Activated T-helper 17 cell treated with anti-CD3 and anti-CD28 coated beads, Interleukin-2, amount 50 U/mL, for 72 hours (primary cell): ENCODE data around the gene UBXN2A. TPM values are rescaled to one million over a fixed set of nuclear protein-coding genes. Genes with fewer than 3 reads are reported as not detected.

Experiments used
- total RNA-seq, 2 donors: library from RNA; stranded (reverse); gene quantifications; one replicate each; pipeline ENCODE4 v1.2.3, GENCODE V29; 2022

The UBXN2A gene
- total RNA-seq, 2 donors from 2014 or later = 9.7 to 12.2 TPM

Other genes with a start within 250 kb of the UBXN2A start
- 10 to 100 TPM; 11.6 to 12.4 TPM for gene ATAD2B, start 13.3 kb upstream of the UBXN2A start, total RNA-seq
- gene MFSD2B, start 69.6 kb downstream of the UBXN2A start, total RNA-seq = not detected
- gene WDCP, start 106.9 kb downstream of the UBXN2A start, total RNA-seq = 10 to 100 TPM; 19.0 to 25.0 TPM
- 1 to 10 TPM; 1.2 to 1.8 TPM for gene FKBP1B, start 109.3 kb downstream of the UBXN2A start, total RNA-seq
- 100 to 1,000 TPM; 121 to 146 TPM for gene SF3B6, start 135.9 kb downstream of the UBXN2A start, total RNA-seq
- gene TP53I3, start 144.4 kb downstream of the UBXN2A start, total RNA-seq = 1 to 10 TPM; 2.7 to 3.0 TPM
- gene PFN4, start 182.9 kb downstream of the UBXN2A start, total RNA-seq = under 1 TPM in 1 of 2 donors, not detected in 1; 0.82 TPM
- 10 to 100 TPM in 1 of 2 donors, 1 to 10 TPM in 1; 7.0 to 15.6 TPM for gene FAM228B, start 183.0 kb downstream of the UBXN2A start, total RNA-seq
- gene FAM228A, start 234.6 kb downstream of the UBXN2A start, total RNA-seq = under 1 TPM in 1 of 2 donors, not detected in 1; 0.48 TPM